NCI-H1694 (cell line): ENCODE results near the gene EPB41L4A.

Source experiments
- DNase-seq: peaks from one replicate; lab custom pipeline; 2025; lab: John Stamatoyannopoulos, UW

EPB41L4A gene

DNA sequence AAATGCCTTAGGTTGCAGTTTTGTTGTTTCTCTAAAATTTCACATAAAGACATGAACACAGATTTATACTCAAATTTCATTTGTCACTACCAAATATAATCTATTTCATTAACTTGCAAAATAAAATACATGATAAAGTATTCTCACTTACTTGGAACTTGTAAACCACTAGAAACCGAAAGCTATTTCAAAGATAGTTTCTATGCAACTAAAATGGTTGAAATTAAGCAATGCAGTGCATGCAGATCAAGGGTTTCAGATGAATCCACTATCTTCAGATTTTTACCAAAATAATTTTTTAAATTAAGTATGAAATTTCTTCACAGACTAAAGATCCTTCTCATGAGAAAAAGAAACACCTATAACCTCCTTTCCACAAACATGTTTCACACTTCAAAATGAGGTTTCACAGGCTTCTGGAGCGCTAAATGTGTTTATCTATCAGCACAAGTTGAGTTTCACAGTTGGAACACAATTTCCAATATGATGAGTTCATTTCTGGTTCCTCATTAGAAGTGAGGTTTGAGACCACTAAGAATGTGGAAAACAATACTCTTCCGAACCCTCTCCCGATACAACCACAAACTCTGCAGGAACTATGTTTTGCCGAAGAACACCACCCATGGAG is 63.9 kb downstream of the EPB41L4A start:
- DNase-seq: no peak

DNA sequence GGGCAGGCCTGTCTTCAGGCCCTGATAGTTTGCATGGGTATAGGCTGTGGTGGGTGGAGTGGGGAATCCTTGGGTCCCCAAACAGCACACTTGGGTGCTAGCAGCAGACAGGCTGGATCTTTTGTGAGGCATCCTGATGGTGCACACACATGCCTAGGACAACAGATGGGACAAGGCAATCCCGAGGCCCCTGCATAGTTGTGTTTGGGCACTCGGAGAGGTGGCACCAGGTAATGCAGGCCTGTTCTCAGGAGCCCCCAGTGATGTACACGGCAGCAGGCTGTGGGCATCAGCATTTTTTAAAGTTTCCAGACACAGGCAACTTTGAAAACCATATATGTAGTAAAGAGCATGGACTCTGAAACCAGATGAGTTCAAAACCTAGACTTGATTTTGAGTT is 65.4 kb downstream of the EPB41L4A start:
- DNase-seq: no peak

DNA sequence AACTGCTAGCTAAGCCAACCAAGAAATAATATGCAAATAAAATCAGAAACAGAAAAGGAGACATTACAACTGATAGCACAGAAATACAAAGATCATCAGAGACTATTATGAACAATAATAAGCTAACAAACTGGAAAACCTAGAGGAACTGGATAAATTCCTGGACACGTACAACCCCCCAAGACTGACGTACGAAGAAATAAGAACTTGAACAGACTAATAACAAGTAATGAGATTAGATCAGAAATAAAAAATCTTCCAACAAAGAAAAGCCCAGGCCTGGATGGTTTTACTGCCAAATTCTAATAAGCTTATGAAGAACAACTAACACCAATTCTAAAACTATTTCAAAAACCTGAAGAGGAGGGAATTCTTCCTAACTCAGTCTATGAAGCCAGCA is 67.9 kb downstream of the EPB41L4A start:
- DNase-seq: no peak

DNA sequence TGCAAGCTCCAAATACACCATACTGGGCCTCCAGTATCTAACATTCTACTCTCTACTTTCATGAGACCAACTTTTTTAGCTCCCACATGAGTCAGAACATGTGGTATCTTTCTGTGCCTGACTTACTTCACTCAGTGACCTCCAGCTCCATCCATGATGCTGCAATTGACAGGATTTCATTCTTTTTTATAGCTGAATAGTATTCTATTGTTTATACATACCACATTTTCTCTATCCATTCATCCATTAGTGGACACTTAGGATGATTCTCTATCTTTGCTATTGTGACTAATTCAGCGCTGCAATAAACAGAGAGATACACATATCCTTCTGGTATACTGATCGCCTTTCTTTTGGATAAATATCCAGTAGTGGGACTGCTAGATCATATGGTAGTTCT is 68.5 kb downstream of the EPB41L4A start:
- DNase-seq: no peak

DNA sequence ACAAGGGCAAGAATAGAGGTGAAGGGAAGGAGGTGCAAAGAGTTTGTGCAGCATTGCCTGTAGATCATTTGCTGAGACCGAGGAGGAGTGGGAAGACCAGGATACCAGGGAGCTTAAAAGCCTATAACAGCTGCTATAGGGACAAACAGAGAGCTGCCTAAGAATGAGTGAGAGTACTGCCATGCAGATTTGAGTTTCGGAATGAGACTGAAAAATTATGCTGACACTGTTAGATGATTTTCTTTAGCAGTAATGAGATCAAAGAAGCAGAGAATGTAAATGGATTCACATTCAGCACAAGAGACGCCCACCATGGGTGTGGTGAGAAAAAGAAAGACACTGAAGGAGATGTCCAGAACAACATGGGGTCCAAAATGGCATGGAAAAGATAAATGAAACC is 69.7 kb downstream of the EPB41L4A start:
- no peak for DNase-seq

DNA sequence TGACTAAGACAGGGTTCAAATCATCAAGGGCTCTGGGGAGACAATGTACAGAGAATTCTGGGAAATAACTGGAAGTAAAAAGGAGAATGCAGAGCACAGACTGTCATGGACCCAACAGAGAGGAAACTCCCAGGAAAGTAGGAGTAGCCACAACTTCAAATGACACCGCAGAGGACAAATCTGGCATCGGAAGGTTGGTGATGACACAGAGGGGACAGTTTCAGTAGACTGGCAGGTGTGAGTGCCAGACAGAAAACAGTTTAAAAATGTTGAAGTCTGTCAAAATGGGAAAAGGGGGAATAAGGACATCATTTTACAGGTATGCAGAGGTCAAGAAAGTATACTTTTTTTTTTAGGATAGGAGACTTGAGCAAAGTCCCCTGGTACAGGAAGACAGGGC is 70.2 kb downstream of the EPB41L4A start:
- DNase-seq: no peak

DNA sequence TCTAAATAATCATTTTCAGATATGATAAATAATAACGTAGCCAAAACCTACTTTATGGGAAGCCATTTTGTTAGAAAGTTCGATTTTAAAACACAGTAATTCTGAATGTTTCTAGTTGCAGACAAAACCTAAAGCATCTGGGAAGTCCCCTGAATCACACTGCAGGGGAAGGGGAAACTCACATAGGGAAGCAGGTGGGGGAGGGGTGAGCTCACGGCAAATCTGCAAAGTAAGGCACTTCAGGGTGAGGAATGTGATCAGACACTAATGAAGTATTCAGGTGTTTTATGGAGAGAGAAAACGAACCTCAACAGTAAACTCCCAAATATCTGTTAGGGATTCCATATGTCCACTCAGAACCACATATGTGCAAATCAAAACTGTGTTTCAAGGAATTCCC is 70.7 kb downstream of the EPB41L4A start:
- DNase-seq: no peak

DNA sequence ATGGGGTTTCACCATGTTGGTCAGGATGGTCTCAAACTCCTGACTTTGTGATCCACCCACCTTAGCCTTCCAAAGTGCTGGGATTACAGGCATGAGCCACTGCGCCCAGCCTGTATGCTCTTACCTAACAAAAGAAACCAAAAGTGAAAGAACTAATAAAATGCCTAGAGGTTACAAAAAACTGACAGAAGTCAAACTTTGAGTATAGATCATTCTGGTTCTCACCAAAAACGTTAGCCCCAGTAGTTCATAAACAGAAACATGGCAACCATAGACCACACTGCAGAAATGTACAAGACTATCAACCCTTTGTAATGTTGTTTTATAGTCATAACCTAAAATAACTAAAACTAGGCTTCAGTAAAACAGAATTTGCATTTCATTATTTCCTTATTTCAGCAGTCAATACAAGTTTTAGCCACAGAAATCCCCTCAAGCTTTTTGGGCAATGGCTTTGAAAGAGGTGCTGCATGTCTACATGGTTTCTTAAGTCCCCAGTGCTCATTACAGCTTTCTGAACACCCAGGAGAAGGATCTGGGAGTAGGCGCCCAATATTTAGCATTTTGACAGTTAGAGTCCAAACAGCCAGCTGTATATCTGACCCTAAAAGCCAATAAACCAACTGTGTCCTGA is 72.5 kb downstream of the EPB41L4A start:
- no peak for DNase-seq

DNA sequence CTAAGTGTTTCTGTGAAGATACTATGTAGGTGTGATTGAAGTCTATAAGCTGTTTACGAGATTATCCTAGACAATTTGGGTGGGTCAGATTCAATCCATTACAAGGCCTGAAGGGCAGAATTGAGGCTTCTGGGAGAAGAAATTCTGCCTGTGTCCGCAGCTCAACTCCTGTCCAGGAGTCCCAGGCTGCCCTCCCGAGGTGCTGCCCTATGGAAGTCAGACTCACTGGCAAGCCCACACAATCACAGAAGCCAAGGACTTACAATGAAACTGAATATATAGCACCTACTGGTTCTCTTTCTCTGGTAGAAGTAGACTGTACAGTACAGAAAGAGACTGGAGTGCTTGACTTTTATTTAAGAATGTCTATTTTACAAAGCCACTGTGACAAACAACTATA is 74.5 kb downstream of the EPB41L4A start:
- no peak for DNase-seq

DNA sequence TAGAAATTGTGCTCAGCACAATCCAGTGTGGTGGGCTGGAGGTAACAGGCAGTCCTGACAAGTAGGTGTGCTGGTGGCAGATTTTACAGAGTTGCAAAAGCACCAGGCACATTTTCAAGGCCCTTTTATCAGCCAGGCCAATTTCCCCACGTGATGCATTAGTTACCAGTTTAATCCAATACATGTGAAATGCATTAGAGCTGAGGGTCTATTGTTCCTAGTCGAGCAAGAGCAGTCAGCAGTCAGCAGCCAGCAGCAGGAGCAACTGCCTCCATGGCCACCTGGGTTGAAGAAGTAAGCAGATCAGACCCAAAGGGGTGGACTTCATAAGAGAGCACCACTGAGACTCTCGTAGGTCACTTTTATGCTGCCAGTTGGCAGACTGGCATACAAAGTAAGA is 76.7 kb downstream of the EPB41L4A start:
- DNase-seq: no peak

DNA sequence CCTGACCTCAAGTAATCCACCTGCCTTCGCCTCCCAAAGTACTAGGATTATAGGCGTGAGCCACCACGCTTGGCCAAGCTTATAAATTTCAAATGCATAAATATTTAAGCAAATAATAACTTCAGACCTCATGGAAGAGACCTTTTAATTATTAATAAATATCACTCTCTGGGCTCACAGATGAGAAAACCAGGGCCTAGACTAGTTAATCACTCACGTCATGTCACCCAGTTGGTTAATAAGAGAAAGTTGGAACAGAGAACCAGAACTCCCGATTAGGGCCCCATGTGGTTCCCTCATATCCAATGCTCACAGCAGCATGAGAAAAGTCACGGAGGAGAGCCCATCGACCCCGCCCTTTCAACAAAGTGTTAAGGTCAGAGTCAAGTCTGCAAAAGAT is 79.3 kb downstream of the EPB41L4A start:
- DNase-seq: no peak

DNA sequence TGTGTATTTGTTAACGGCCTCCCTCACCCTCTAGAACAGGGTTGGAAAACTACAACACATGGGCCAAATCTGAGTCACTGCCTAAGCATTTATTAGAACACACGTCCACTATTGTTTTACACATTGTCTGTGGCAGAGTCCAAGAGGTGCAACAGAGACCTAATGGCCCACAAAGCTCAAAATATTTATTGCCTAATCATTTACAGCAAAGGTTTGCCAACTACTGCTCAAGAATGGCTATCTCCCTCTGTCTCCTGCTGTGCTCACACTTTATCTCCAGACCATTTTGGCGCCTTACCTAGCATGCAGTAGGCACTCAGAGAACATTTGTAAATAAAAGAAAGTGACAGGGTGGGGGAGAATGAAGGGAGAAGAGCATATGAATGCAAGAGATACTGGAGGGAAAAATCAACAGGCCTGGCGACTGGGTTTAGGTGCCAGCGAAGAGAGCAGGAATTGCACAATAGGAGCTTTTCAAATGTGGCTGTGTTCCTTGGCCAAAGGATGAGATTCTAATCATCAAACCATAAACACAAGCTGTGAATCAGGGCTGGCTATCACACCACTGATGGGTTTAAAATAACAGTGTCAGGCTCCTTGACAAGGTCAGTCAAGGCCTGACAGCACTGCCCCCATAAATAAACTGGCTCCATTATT is 80.3 kb downstream of the EPB41L4A start:
- no peak for DNase-seq

DNA sequence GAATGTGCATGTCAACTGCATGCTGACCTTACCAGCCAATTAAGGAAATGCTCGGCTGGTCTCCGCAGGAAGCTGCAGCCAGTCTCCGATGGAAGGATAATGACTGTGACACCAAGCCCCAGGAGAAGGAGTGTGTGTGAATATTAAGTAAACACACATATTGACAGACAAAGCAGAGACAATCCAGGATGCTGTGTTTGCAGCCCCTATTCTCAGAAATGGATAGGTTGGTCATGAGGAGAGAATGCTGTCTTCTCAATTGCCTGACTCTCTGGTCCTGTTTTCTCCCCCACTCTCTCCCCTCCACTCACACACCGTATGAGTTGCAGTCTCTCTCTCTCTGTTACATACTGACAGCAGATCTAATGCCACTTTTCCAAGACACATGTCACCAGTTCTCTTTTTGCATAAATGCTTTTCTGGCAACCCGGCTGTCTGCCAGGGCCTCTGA is 85.7 kb downstream of the EPB41L4A start:
- DNase-seq: no peak

DNA sequence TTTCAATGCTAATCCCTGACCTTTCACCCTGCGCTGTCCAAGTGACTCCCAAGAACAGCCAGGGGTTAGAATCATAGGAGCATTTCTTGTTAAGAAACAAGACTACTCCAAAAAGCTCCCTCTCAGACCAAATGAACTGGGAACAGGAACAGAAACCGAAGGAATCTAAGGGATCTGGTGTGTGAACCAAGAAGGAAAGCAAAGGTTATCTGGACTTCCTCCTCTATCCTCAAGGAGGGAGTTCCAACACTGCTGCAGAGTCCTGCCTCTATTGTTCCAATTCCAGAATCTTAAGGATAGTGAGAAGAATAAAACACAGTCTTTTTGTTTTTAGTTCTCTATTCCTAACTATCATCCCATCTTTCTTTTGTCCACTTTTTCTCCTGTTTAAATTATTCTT is 87.2 kb downstream of the EPB41L4A start:
- DNase-seq: no peak

DNA sequence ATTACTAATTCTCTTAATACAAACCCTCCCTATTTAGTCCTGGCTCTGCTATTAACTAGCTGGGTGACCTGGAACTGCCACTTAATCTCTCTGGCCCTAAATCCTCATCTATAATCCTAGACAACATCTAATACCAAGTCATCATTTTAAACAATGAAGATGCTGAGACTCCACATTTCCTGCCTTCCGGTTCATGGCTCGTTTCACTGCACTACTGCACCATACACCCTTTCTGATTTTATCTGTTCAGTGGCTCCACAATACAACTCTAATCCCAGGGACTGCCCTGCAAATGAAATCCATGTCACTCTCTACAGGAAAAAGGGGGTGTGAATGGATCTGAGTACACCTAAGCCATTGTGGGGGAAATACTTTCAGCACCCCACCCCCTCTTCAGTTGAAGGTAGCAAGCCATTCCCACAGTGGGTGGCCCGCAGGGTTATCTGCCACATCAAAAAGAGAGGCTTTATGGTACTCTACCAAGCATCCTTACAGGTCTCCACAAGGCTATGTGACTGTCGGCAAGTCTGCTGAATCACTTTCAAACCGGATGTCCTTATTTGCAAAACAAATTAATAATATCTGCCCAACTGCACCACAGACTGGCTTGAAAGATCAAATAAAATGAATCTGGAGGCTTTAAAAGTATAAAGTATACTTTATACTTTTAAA is 89.5 kb downstream of the EPB41L4A start:
- DNase-seq: no peak

DNA sequence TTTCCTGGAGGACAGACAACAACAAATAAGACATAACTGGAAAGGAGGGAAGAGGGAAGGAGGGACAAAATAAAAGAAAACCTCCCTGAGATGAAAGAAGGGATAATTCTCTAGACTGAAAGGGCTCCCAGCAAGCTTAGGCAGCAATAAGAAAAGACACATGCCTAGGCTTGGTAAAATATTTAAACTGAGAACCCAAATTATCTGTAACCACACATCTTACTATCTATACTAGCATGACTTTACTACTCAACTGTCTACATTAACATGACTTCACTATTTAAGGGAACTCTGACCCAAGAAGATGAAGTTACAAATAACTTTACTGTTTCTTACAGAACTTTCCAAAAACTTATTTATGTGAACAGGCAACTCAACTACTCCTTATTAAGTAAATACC is 95.9 kb downstream of the EPB41L4A start:
- no peak for DNase-seq

DNA sequence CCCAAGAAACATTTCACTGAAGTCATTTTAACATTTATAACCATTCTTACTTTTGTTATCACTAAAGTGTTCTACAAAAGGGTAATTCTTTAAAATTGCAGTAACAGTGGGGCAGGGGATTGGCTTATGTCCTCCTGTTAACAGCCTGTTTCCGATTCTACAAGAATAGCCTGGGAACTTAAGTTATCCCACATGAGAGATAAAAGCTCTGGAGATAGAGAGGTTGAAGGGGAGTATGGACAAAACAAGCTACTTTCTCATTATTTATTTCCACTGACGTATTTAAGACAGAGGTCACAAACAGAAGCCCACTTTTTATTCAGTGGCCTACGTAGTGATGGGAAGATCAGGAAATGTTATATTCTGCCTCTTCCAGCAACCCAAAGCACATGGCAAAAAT is 98.7 kb downstream of the EPB41L4A start:
- no peak for DNase-seq

DNA sequence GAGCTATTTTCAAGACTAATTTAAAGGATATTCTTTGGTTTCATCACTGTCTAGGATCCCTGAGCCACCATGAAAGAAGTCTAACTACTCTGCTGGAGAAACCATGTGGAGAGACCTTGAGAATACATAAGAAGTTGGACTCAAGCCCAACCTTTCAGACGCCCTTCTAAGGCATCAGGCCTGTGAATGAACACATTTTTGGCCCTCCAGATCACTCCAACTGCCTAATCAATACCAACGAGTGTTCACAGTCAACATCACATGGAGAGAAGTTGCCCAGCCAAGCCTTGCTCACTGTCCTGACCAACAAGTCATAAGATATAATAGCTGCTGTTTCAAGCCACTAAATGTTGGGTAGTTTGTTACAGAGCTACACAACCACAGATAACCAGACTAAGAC is 100.7 kb downstream of the EPB41L4A start:
- no peak for DNase-seq

DNA sequence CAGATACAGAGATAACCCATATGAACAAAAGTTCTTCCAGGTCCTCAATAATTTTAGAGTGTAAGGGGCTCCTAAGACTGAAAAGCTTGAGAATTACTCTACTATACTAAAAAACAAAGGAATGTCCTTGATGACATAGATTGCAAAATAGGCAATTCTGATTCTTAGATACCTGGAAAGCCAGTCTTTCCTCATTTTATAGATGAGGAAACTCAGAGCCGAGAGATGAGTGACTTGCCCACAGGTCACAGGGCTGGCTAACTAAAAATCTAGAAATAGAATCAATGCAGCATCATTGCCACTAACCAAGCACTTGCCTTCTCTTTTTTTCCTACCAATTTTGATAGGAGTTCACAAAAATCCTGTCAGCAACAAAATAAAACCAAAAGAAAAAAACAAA is 101.2 kb downstream of the EPB41L4A start:
- DNase-seq: no peak

DNA sequence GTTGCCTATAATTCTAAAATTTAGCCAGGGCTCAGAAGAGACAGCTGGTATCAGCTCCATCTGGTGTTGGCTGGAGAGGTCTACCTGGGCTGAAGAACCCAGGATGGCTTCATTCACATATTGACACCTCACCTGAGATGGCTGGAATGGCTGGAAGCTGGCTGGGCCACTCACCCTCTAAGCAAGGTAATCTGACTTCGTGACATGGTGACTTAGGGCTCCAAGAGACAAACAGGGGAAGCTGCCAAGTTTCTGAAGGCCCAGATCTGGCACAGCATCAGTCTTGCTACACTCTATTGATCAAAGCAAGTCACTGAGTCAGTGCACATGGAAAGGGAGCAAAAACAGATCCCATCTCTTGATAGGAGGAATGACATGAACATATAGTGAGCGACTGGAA is 102.3 kb downstream of the EPB41L4A start:
- no peak for DNase-seq

DNA sequence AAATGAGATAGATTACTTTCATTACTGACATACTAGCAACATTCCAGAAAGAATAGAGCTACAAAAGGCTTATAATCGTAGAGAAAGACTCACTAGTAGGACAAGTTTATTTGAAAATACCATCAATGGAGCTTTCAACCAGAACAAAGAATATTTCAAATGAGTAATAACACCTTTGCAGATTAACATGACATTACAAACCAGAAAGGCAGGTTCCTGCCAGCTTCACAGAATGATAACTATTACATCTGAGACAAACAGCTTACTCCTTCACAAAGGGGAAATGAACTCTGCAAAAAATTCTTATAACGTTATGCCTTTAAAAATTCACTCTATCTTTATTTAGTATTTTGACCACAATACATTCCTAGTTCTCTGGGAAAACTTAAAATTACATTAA is 103.1 kb downstream of the EPB41L4A start:
- DNase-seq: no peak

DNA sequence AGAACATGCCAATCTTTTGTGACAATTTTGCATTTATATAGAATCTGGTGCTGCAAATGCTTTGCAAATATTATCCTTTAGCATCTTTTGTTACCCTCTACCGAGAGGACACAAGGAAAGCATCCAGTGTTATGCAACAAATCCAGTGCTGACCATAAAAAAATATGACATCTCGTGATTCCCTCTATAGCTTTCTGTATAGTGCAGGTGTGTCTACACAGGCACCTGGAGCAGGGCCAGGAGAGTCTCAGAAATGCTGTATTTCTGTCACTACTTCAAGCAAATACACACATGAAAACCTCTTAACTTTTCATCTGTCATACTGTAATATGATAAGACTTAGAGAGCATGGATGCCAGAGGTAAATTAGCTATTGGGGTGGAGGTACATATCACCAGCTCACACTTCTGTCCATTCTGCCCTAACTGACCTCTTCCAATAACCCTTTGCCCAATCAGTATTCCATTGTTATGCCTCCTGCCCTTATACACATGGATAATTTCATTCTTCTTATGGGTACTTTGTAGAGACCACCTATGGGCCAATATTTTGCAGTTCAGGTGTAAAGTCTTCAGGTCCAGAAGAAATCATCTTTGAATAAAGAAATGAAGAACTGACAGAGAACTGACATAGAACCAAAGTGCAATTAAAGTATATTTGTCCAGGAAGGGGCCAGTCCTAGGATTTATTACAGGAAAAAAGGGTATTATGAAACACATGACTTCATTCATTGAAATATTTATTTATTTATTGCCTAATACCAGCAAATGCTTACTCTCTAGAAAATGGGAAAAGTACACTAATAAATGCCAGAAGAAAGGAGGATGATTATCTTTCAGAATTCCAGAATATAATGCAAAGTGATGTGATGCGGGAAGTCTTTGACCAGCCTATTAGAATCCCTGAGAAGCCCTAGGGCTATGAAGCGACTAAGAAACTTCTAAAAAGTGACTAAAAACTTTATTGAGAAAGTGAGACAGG is 106.5 kb downstream of the EPB41L4A start:
- DNase-seq: no peak
